ENCODE data around the gene EIF3J.
"Not testable (repeated sequence)": the region's sequence is repeated elsewhere in the genome, so short reads cannot be mapped to it uniquely, and the experiment has no call there.

Gene EIF3J

DNA sequence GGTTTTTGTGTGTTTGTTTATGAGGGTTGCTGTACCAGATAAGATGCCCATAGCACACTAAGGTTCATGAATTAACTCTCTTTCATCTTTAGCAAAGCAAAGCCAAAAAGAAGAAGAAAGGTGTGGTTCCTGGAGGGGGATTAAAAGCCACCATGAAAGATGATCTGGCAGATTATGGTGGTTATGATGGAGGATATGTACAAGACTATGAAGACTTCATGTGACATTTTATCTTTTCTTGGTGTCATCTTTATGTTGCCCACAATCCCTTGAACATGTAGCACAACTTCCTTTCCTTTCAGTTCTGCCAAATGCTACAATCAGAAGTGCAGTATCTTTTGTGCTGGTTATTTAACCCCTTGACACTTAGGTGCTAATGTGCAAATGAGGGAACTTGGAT lies 24.0 kb downstream of the EIF3J start:
- DNase-seq; H2BK12ac ChIP-seq (ENCODE audit: low read length): not testable (repeated sequence)

DNA sequence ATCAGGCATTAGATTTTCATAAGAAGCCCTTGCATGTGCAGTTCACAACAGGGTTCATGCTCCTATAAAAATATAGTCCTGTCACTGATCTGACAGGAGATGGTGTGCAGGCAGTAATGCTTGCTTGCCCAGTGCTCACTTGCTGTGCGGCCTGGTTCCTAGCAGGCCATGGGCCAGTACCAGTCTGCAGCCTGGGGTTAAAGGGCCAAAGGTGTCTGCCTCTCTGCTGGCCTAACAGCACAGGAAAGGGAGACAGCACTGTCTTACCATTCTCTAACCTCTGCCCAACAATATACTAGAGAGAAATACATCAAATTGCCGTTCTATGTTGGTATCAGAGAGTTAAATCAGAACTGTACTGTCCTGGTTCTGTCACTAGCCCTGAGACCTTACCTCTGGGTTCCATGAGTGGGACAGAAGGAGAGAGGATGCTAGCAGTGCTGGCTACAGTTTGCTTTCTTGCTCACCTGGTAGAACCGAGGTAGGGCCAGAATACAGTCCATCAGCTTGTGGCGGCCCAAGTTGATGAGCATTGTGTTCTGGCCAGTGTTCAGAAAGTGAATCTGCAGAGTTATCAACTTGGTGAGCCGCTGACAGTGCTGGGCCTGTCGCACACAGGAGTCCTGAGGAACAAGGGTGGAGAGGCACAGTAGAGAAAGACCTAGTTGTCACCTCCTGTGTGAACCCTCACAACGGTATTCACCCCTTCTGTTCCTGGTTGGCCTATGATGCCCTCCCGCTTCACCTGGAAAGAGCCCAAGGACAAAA lies 28.6 kb downstream of the EIF3J start:
- H4K8ac ChIP-seq (ENCODE audit: low read depth, low read length): no peak overlapping the region
- H4K12ac ChIP-seq (ENCODE audit: low read depth, low read length): no peak overlapping the region
- DNase-seq: no peak
- H3K4me1 ChIP-seq (ENCODE audit: control insufficient read depth in 1 of 2, insufficient read depth in 2 of 2, low read length in 2 of 2): peaks cover 3% of the 10 kb centered on the region in 2 experiments
- H2BK12ac ChIP-seq (ENCODE audit: low read length): no peak overlapping the region
- no peak overlapping the region for H3K4me2 ChIP-seq (ENCODE audit: low read length)
- no peak overlapping the region for H2AFZ ChIP-seq (ENCODE audit: insufficient read depth, low read length, poor library complexity)
- peaks cover 12% of the 10 kb centered on the region for H3K9me3 ChIP-seq (ENCODE audit: insufficient read depth, low read depth, low read length)
- H3K9ac ChIP-seq (ENCODE audit: low read length): no peak overlapping the region
- no peak overlapping the region for H3K14ac ChIP-seq (ENCODE audit: low read length)
- H3K27ac ChIP-seq (ENCODE audit: low read depth, low read length): no peak overlapping the region
- H3K79me1 ChIP-seq (ENCODE audit: low read length): peaks cover 2% of the 10 kb centered on the region
- no CpG with 5 or more reads among the region's 8 CpGs for WGBS (ENCODE audit: extremely low coverage, insufficient coverage, insufficient read length)
- no peak overlapping the region for H4K91ac ChIP-seq (ENCODE audit: low read depth, low read length)
- no peak overlapping the region for H2BK5ac ChIP-seq (ENCODE audit: low read depth, low read length, poor library complexity)
- no peak overlapping the region for H3K18ac ChIP-seq (ENCODE audit: low read length)
- H2AK5ac ChIP-seq (ENCODE audit: low read length): no peak overlapping the region
- no peaks in the 10 kb centered on the region for H3K27me3 ChIP-seq (ENCODE audit: insufficient read depth, low read length)
- H3K4me3 ChIP-seq (ENCODE audit: low read depth, low read length): no peak overlapping the region
- peaks cover 38 to 56% of the 10 kb centered on the region in 2 experiments for H3K36me3 ChIP-seq (ENCODE audit: control insufficient read depth in 1 of 2, insufficient read depth in 2 of 2, low read length in 2 of 2)
- H3K79me2 ChIP-seq (ENCODE audit: control insufficient read depth, insufficient read depth, low read length, poor library complexity): no peaks in the 10 kb centered on the region
- H2BK120ac ChIP-seq (ENCODE audit: insufficient read depth, low read length, poor library complexity): no peak overlapping the region
- no peak overlapping the region for H3K4ac ChIP-seq (ENCODE audit: low read depth, low read length)
- no peak overlapping the region for H3K23ac ChIP-seq (ENCODE audit: low read length)

More for the DNA sequence above, 24.0 kb downstream of the EIF3J start:
- H2AFZ ChIP-seq (ENCODE audit: insufficient read depth, low read length, poor library complexity); H3K79me1 ChIP-seq (ENCODE audit: low read length); H2BK120ac ChIP-seq (ENCODE audit: insufficient read depth, low read length, poor library complexity); H3K14ac ChIP-seq (ENCODE audit: low read length); H3K23ac ChIP-seq (ENCODE audit: low read length); H3K79me2 ChIP-seq (ENCODE audit: control insufficient read depth, insufficient read depth, low read length, poor library complexity); H2BK5ac ChIP-seq (ENCODE audit: low read depth, low read length, poor library complexity); H4K8ac ChIP-seq (ENCODE audit: low read depth, low read length); H3K4me3 ChIP-seq (ENCODE audit: low read depth, low read length); H3K4ac ChIP-seq (ENCODE audit: low read depth, low read length); H3K9ac ChIP-seq (ENCODE audit: low read length); H3K4me2 ChIP-seq (ENCODE audit: low read length); H2AK5ac ChIP-seq (ENCODE audit: low read length); H3K4me1 ChIP-seq (ENCODE audit: control insufficient read depth in 1 of 2, insufficient read depth in 2 of 2, low read length in 2 of 2); H3K27ac ChIP-seq (ENCODE audit: low read depth, low read length); H3K18ac ChIP-seq (ENCODE audit: low read length); H3K27me3 ChIP-seq (ENCODE audit: insufficient read depth, low read length); H4K91ac ChIP-seq (ENCODE audit: low read depth, low read length); H4K12ac ChIP-seq (ENCODE audit: low read depth, low read length): not testable (repeated sequence)
- H3K9me3 ChIP-seq (ENCODE audit: insufficient read depth, low read depth, low read length): peaks cover 11% of the 10 kb centered on the region
- peaks cover 37 to 50% of the 10 kb centered on the region in 2 experiments for H3K36me3 ChIP-seq (ENCODE audit: control insufficient read depth in 1 of 2, insufficient read depth in 2 of 2, low read length in 2 of 2)

DNA sequence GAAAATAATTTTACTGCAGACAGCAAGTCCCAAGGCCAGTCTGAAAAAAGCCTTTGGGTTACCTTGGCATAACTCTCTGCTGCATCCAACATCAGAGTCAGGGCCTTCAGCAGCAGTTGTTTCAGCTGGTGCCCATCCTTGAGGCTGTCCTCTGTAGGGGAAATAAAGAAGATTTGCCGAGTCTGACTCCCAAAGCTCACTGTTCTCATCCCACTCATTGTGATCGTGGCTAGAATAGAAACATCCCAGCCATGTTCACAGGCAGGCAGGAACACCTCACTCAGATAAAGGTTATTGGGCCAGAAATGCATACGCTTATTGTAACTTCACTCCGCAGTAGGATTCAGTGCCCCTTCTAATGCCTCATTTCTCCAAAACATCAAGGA lies 29.2 kb downstream of the EIF3J start:
- Histone ChIP-seq H2BK12ac (ENCODE audit: low read length) (no peak overlapping the region), H3K4me1 (ENCODE audit: control insufficient read depth in 1 of 2, insufficient read depth in 2 of 2, low read length in 2 of 2) (peaks cover 3% of the 10 kb centered on the region in 2 experiments), H3K9ac (ENCODE audit: low read length) (no peak overlapping the region), H3K23ac (ENCODE audit: low read length) (no peak overlapping the region), H3K18ac (ENCODE audit: low read length) (no peak overlapping the region), H4K12ac (ENCODE audit: low read depth, low read length) (no peak overlapping the region), H3K9me3 (ENCODE audit: insufficient read depth, low read depth, low read length) (peaks cover 12% of the 10 kb centered on the region), H4K8ac (ENCODE audit: low read depth, low read length) (no peak overlapping the region), H3K79me1 (ENCODE audit: low read length) (peaks cover 2% of the 10 kb centered on the region), H3K27ac (ENCODE audit: low read depth, low read length) (no peak overlapping the region), H3K4me3 (ENCODE audit: low read depth, low read length) (no peak overlapping the region), H2AFZ (ENCODE audit: insufficient read depth, low read length, poor library complexity) (no peak overlapping the region), H3K14ac (ENCODE audit: low read length) (no peak overlapping the region), H2BK5ac (ENCODE audit: low read depth, low read length, poor library complexity) (no peak overlapping the region), H2AK5ac (ENCODE audit: low read length) (no peak overlapping the region), H3K4ac (ENCODE audit: low read depth, low read length) (no peak overlapping the region), H2BK120ac (ENCODE audit: insufficient read depth, low read length, poor library complexity) (no peak overlapping the region), H3K4me2 (ENCODE audit: low read length) (no peak overlapping the region), H3K36me3 (ENCODE audit: control insufficient read depth in 1 of 2, insufficient read depth in 2 of 2, low read length in 2 of 2) (peaks cover 39 to 52% of the 10 kb centered on the region in 2 experiments), H4K91ac (ENCODE audit: low read depth, low read length) (no peak overlapping the region), H3K79me2 (ENCODE audit: control insufficient read depth, insufficient read depth, low read length, poor library complexity) (no peaks in the 10 kb centered on the region), H3K27me3 (ENCODE audit: insufficient read depth, low read length) (no peaks in the 10 kb centered on the region)
- no peak for DNase-seq
- WGBS (ENCODE audit: extremely low coverage, insufficient coverage, insufficient read length): no CpG with 5 or more reads among the region's 4 CpGs

DNA sequence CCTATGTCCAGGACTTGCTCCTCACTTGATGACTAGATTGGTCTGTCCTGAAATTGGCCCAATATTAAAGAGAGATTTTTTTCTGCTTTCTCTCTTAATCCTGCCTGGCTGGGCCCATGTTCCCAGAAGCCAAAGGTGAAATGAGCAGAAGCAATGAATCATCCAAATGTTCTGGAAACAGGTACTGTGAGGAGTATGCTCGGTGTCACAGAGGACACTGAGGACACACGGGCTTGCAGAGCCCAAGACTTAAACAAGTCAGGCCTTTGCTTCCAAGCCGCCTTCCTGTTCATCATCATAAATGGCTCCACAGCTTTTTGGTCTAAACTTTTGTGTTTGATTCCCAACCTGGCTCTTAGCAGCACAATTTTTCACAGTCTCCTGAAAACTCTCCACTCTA lies 31.4 kb downstream of the EIF3J start:
- Histone ChIP-seq H3K4me2 (ENCODE audit: low read length) (no peak overlapping the region), H3K14ac (ENCODE audit: low read length) (no peak overlapping the region), H2BK120ac (ENCODE audit: insufficient read depth, low read length, poor library complexity) (no peak overlapping the region), H3K9me3 (ENCODE audit: insufficient read depth, low read depth, low read length) (peaks cover 12% of the 10 kb centered on the region), H3K79me2 (ENCODE audit: control insufficient read depth, insufficient read depth, low read length, poor library complexity) (no peaks in the 10 kb centered on the region), H3K27me3 (ENCODE audit: insufficient read depth, low read length) (no peaks in the 10 kb centered on the region), H3K4ac (ENCODE audit: low read depth, low read length) (no peak overlapping the region), H4K12ac (ENCODE audit: low read depth, low read length) (no peak overlapping the region), H2AFZ (ENCODE audit: insufficient read depth, low read length, poor library complexity) (no peak overlapping the region), H2BK5ac (ENCODE audit: low read depth, low read length, poor library complexity) (no peak overlapping the region), H3K4me3 (ENCODE audit: low read depth, low read length) (no peak overlapping the region), H3K27ac (ENCODE audit: low read depth, low read length) (no peak overlapping the region), H3K23ac (ENCODE audit: low read length) (no peak overlapping the region), H3K18ac (ENCODE audit: low read length) (no peak overlapping the region), H3K36me3 (ENCODE audit: control insufficient read depth in 1 of 2, insufficient read depth in 2 of 2, low read length in 2 of 2) (peaks cover 41 to 53% of the 10 kb centered on the region in 2 experiments), H4K91ac (ENCODE audit: low read depth, low read length) (no peak overlapping the region), H3K4me1 (ENCODE audit: control insufficient read depth in 1 of 2, insufficient read depth in 2 of 2, low read length in 2 of 2) (peaks cover 3% of the 10 kb centered on the region in 2 experiments), H3K79me1 (ENCODE audit: low read length) (peaks cover 2% of the 10 kb centered on the region), H4K8ac (ENCODE audit: low read depth, low read length) (no peak overlapping the region), H2AK5ac (ENCODE audit: low read length) (no peak overlapping the region), H3K9ac (ENCODE audit: low read length) (no peak overlapping the region), H2BK12ac (ENCODE audit: low read length) (no peak overlapping the region)
- no peak for DNase-seq
- WGBS (ENCODE audit: extremely low coverage, insufficient coverage, insufficient read length): no CpG with 5 or more reads among the region's 3 CpGs
